ENCODE data around the gene SCIMP.

- TF ChIP-seq, protein P1, sequence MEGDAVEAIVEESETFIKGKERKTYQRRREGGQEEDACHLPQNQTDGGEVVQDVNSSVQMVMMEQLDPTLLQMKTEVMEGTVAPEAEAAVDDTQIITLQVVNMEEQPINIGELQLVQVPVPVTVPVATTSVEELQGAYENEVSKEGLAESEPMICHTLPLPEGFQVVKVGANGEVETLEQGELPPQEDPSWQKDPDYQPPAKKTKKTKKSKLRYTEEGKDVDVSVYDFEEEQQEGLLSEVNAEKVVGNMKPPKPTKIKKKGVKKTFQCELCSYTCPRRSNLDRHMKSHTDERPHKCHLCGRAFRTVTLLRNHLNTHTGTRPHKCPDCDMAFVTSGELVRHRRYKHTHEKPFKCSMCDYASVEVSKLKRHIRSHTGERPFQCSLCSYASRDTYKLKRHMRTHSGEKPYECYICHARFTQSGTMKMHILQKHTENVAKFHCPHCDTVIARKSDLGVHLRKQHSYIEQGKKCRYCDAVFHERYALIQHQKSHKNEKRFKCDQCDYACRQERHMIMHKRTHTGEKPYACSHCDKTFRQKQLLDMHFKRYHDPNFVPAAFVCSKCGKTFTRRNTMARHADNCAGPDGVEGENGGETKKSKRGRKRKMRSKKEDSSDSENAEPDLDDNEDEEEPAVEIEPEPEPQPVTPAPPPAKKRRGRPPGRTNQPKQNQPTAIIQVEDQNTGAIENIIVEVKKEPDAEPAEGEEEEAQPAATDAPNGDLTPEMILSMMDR (IDR thresholded peaks at IDR 0.05; ENCODE audit: low read depth, low read length): no peak
- TF ChIP-seq EZH2phosphoT487 (IDR thresholded peaks at IDR 0.05; ENCODE audit: low read depth): no peak
Measured at GRCh38 chr17:5264893-5265292, 30.2 kb upstream of the SCIMP start.
